Endothelial cell of umbilical vein (primary cell): ENCODE data around the gene TCF7L2. TPM values are rescaled to one million over a fixed set of nuclear protein-coding genes. Genes with fewer than 3 reads are reported as not detected.
A peak's percentile ranks its signal among the peaks of the same experiment; 100 is the strongest.

Source experiments
- BruUV-seq: library from RNA; stranded (reverse); fragments of 400-500 nt; replicated peaks from 2 replicates; lab custom pipeline; 2021; lab: Mats Ljungman, UMichigan
- CTCF ChIA-PET: fragments of 300-600, 350-600 bp; sonication (Branson Sonifier 250); formaldehyde crosslinking; loops from one replicate; lab custom pipeline; 2021; ENCODE audit warnings: antibody characterized with exemption, inconsistent platforms; lab: Charles Lee
- POLR2A ChIA-PET: fragments of 300-600, 350-600 bp; sonication (Branson Sonifier 250); formaldehyde crosslinking; loops from one replicate; lab custom pipeline; 2021; ENCODE audit warnings: antibody characterized with exemption, inconsistent platforms; lab: Charles Lee
- DNase-seq: peaks from one replicate; pipeline ENCODE4 v3.0.0-alpha.2; 2011; ENCODE audit warnings: low read depth, low spot score
- FAIRE-seq: peaks from 2 replicates; lab custom pipeline; 2011; peaks lifted over from hg19 to GRCh38; lab: Jason Lieb, UNC
- H2AFZ ChIP-seq: 2 replicates; pipeline ENCODE4 v1.6.0; 2012; ENCODE audit warnings: low read depth, low read length, control low read depth, inconsistent platforms
- H3K27ac ChIP-seq: 2 replicates; pipeline ENCODE4 v1.5.1; 2011; ENCODE audit warnings: low read depth, mild to moderate bottlenecking, control low read depth, low read length, moderate library complexity; ENCODE audit not compliant: insufficient read depth
- H3K27me3 ChIP-seq, 2 experiments: 2 replicates each; pipeline versions ENCODE4 v1.6.0 to v1.6.1; 2011; ENCODE audit warnings: low read length in 2 of 2, mixed read lengths in 1 of 2; ENCODE audit not compliant: control insufficient read depth in 2 of 2, insufficient read depth in 2 of 2
- H3K36me3 ChIP-seq, 2 experiments: 2 replicates in 1 of 2; 3 replicates in 1 of 2; pipeline ENCODE4 v1.5.1; 2011; ENCODE audit warnings: low read length in 2 of 2, mild to moderate bottlenecking in 1 of 2, moderate library complexity in 1 of 2; ENCODE audit not compliant: control insufficient read depth in 2 of 2, insufficient read depth in 2 of 2; ENCODE audit errors: extremely low read depth in 1 of 2
- H3K4me1 ChIP-seq: 3 replicates; pipeline ENCODE4 v1.5.1; 2011; ENCODE audit warnings: mild to moderate bottlenecking, low read length; ENCODE audit not compliant: control insufficient read depth, insufficient read depth; ENCODE audit errors: extremely low read depth
- H3K4me2 ChIP-seq: 2 replicates; pipeline ENCODE4 v1.6.1; 2011; ENCODE audit warnings: low read length, control low read depth, mixed read lengths; ENCODE audit not compliant: insufficient read depth
- H3K4me3 ChIP-seq, 3 experiments: fragments of 200-600 bp in 1 of 3; sonication (generic), shearing (Covaris generic) in 1 of 3; replicated peaks in 1 of 3; 2 replicates each; pipeline ENCODE4 v1.5.1; 2011 to 2016; ENCODE audit warnings: control low read depth in 3 of 3, low read length in 3 of 3, mild to moderate bottlenecking in 2 of 3, inconsistent platforms in 1 of 3, low read depth in 1 of 3, moderate library complexity in 1 of 3; ENCODE audit not compliant: insufficient read depth in 1 of 3
- H3K79me2 ChIP-seq: 2 replicates; pipeline ENCODE4 v1.6.0; 2012; ENCODE audit warnings: low read length, inconsistent platforms; ENCODE audit not compliant: control insufficient read depth, insufficient read depth
- H3K9ac ChIP-seq: replicated peaks from 2 replicates; pipeline ENCODE3; 2011; ENCODE audit warnings: low read length, control low read depth; ENCODE audit not compliant: insufficient read depth; ENCODE audit errors: extremely low read depth
- H3K9me1 ChIP-seq: replicated peaks from 3 replicates; pipeline ENCODE4 v1.6.0; 2011; ENCODE audit warnings: mild to moderate bottlenecking, low read length; ENCODE audit not compliant: control insufficient read depth, insufficient read depth; ENCODE audit errors: extremely low read depth
- H3K9me3 ChIP-seq: replicated peaks from 2 replicates; pipeline ENCODE4 v1.5.1; 2012; ENCODE audit warnings: low read length, inconsistent platforms; ENCODE audit not compliant: control insufficient read depth, insufficient read depth
- H4K20me1 ChIP-seq: replicated peaks from 2 replicates; pipeline ENCODE3; 2011; ENCODE audit warnings: mild to moderate bottlenecking, low read length; ENCODE audit not compliant: control insufficient read depth, insufficient read depth; ENCODE audit errors: extremely low read depth
- CTCF ChIP-seq, 2 donors: IDR thresholded peaks; 1 replicate in 1 of 2; 2 replicates in 1 of 2; pipeline ENCODE4 v1.5.1; 2011; ENCODE audit warnings: low read length in 2 of 2, mild to moderate bottlenecking in 2 of 2, moderate library complexity in 2 of 2, control low read depth in 1 of 2, inconsistent platforms in 1 of 2, low read depth in 1 of 2; ENCODE audit not compliant: insufficient read depth in 1 of 2; ENCODE audit errors: extremely low read depth in 1 of 2
- EZH2 ChIP-seq: IDR thresholded peaks from 2 replicates; pipeline ENCODE4 v1.6.1; 2012; ENCODE audit warnings: borderline replicate concordance, low read depth, mild to moderate bottlenecking, moderate library complexity, low read length, inconsistent platforms; ENCODE audit not compliant: severe bottlenecking
- FOS ChIP-seq: IDR thresholded peaks from 2 replicates; pipeline ENCODE4 v1.6.1; 2011; ENCODE audit warnings: mild to moderate bottlenecking, low read length, moderate library complexity, borderline replicate concordance; ENCODE audit not compliant: insufficient read depth
- GATA2 ChIP-seq: IDR thresholded peaks from 2 replicates; pipeline ENCODE4 v1.7.0; 2011; ENCODE audit warnings: low read depth, mild to moderate bottlenecking, moderate library complexity, mixed read lengths, low read length; ENCODE audit not compliant: insufficient read length, insufficient read depth
- JUN ChIP-seq: IDR thresholded peaks from 2 replicates; pipeline ENCODE4 v1.6.1; 2011; ENCODE audit warnings: borderline replicate concordance, low read depth; ENCODE audit not compliant: insufficient read length, insufficient read depth
- MYC ChIP-seq: IDR thresholded peaks from one replicate; pipeline ENCODE4 v1.6.1; 2011; ENCODE audit warnings: mild to moderate bottlenecking, low read depth, low read length
- POLR2A ChIP-seq: IDR thresholded peaks from 2 replicates; pipeline ENCODE4 v1.6.1; 2012; ENCODE audit warnings: low read depth, mild to moderate bottlenecking, control low read depth, low read length
- POLR2AphosphoS5 ChIP-seq: IDR thresholded peaks from 2 replicates; pipeline ENCODE4 v1.6.1; 2012; ENCODE audit warnings: low read depth, mild to moderate bottlenecking, control low read depth, low read length, moderate library complexity; ENCODE audit not compliant: insufficient read depth
- dilution Hi-C: fragments of 300-500 bp; cut with MboI; formaldehyde crosslinking; loops from one replicate; pipeline ENCODE4 v1.15.0; 2019; ENCODE audit warnings: low sequenced_read_pairs; ENCODE audit not compliant: extremely low pct_ligation_motif_present
- intact Hi-C: fragments of 100-400 bp; cut with micrococcal nuclease; formaldehyde crosslinking; loops from one replicate; pipeline ENCODE4 v1.10.0; 2022
- polyA plus RNA-seq, 4 experiments: library from polyadenylated mRNA; depleted of rRNA in 3 of 4; stranded (reverse) in 3 of 4; unstranded in 1 of 4; fragments of >200 nt; gene quantifications; 2 replicates each; pipeline versions ENCODE4 v1.2.1 to v1.2.3, GENCODE V29; 2011 to 2012; ENCODE audit warnings: missing spikeins in 1 of 4
- total RNA-seq: library from RNA; stranded (reverse); gene quantifications from 2 replicates; pipeline ENCODE4 v1.2.3, GENCODE V29; 2021
- TF ChIP-seq, protein P1 (sequence below): IDR thresholded peaks from 2 replicates; pipeline ENCODE4 v1.6.1; 2011; ENCODE audit not compliant: insufficient read depth, insufficient read length

Gene TCF7L2
- total and polyA plus RNA-seq, 2 donors (not counting 3 experiments of a cell fraction or from before 2014, with no cell fraction given) = 9.9 to 21.8 TPM

DNA sequence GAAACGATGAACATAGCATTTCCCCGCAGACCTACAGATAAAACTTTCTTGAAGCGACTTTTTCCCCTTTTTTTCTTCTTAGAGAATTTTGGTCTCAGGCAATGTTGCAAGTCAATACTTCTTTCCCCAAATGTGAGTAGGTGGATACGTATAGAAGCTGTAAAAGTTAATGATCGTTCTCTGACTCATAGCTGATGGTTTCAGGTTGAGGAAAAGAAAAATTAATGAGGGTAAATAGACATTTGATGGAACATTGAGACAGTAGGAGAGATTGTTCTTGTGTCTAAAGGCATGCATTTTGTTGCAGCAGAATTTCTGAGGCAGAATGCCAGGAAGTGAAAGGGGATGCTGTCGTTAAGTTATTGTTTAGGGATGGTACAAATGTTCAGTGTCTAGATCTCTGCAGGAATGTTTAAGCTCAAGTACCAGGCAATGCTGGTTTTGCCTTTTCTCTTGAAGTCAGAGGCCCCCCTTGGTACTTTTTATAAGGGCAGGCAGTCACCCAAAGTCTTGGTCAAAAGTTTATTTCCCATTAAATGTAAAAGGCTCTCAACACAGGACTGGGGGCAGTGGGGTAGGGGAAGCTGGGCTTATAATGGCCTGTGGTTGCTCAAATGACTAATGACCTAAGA lies 9.3 kb downstream of the TCF7L2 start:
- TF ChIP-seq MYC = no peak
- TF ChIP-seq, protein P1, sequence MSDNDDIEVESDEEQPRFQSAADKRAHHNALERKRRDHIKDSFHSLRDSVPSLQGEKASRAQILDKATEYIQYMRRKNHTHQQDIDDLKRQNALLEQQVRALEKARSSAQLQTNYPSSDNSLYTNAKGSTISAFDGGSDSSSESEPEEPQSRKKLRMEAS = no peak
- TF ChIP-seq POLR2AphosphoS5 = no peak
- no peak for TF ChIP-seq EZH2
- TF ChIP-seq POLR2A = no peak
- no peak for TF ChIP-seq FOS
- TF ChIP-seq GATA2 = no peak
- TF ChIP-seq CTCF (IDR thresholded peaks at IDR 0.05; ENCODE audit: extremely low read depth in 1 of 2, insufficient read depth in 1 of 2, low read depth in 1 of 2, low read length in 2 of 2) = no peak
- TF ChIP-seq JUN = no peak
- Histone ChIP-seq H3K9ac (no peak overlapping the region), H3K4me3 (no peak overlapping the region), H3K9me1 (no peaks in the 10 kb centered on the region), H3K4me1 (peaks cover 48% of the 10 kb centered on the region), H3K27ac (no peak overlapping the region), H3K9me3 (no peaks in the 10 kb centered on the region), H2AFZ (no peak overlapping the region), H3K36me3 (no peaks in the 10 kb centered on the region), H4K20me1 (no peaks in the 10 kb centered on the region), H3K79me2 (peaks cover 49% of the 10 kb centered on the region), H3K4me2 (peak overlapping the region; percentile 2), H3K27me3 (no peaks in the 10 kb centered on the region)
- CTCF ChIA-PET = interaction anchor here (2.0 kb wide), 1 partner anchor 238 kb away, joined by 4 read pairs; no protein-coding TSS in a partner anchor
- dilution Hi-C loops (no loop called here), intact Hi-C loops (no loop called here)
- POLR2A ChIA-PET = no interaction called here
- DNase-seq = no peak
- no peak for FAIRE-seq
- no TSS peak for BruUV-seq
